ENCODE results near the gene INSYN1. TPM values are rescaled to one million over a fixed set of nuclear protein-coding genes. Genes with fewer than 3 reads are reported as not detected.

The INSYN1 gene
- polyA plus RNA-seq, 4 donors, result 15.3 to 27.3 (median 21.1) TPM

GRCh38 chr15:73695773-73696640, 57.1 kb downstream of the INSYN1 start:
- no peak for DNase-seq (ENCODE audit: low read depth in 4 of 4, low spot score in 3 of 4)

DNA sequence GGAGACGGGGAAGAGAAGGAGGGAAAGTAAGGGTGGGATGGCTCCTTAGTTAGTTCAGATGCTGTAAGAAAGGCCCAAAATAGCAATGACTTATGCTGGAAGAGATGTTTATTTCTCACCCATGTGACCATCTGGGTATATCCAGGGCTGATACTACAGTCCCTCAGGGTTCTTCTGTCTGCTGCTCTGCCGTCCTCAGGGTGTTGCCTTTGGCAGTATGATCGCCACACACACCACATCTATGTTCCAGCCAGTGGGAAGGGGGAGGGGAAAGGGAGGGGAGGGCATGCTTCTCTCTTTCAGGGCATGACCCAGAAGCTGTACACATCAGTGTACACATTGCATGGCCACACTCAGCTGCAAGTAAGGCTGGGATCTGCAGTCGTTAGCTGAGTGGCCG, 58.7 kb downstream of the INSYN1 start:
- DNase-seq (ENCODE audit: low read depth in 4 of 4, low spot score in 3 of 4), result no peak

- DNase-seq (ENCODE audit: low read depth in 4 of 4, low spot score in 3 of 4), result no peak
Measured at GRCh38 chr15:73691396-73691795, 61.8 kb downstream of the INSYN1 start.

DNA sequence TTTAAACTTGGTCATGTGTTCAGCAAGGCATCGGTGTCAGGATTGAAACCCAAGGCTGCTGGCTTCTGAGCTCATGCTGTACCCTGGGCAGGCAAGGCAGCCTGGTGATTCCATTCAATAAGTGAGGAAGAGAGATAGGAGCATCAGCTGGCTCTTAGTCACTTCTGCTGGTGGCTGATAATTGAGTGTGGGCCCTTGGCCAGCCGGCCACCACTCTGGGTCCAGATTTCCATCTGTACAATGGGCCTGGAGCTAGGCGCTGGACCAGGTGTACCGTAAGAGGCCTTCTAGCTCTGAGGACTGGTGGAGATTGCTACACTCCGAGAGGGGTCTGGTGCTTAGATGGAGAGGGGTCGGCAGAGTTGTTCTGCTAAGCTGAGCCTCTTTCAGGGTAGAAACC, 64.7 kb downstream of the INSYN1 start:
- no peak for DNase-seq (ENCODE audit: low read depth in 4 of 4, low spot score in 3 of 4)

- no peak for DNase-seq (ENCODE audit: low read depth in 4 of 4, low spot score in 3 of 4)
Measured at GRCh38 chr15:73687351-73687750, 65.8 kb downstream of the INSYN1 start.

DNA sequence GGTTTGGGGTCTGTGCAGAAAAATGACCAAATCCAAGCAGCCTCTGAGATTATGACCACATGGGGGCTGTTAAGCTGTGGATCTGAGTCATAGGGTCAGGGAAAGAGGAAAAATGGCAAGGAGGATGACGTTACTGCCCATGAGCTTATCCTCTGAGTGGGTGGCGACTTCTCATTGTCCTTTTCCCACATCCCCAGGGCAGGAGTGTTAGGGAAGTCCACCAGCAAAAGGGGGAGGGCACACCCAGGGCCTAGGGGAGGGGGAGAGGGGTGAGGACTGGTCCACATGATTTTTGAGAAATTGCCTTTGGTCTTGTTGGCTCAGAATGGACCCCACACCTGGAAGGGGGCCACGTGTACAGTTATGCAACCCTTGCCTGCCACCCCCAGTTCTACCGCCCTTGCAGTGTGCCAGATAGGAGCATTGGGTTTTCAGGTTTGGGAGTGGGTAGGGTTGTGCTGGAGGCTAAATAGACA, 66.3 kb downstream of the INSYN1 start:
- no peak for DNase-seq (ENCODE audit: low read depth in 4 of 4, low spot score in 3 of 4)

- DNase-seq (ENCODE audit: low read depth in 4 of 4, low spot score in 3 of 4), result no peak
Measured at GRCh38 chr15:73685981-73686380, 67.2 kb downstream of the INSYN1 start.

Other genes starting within 250 kb of the INSYN1 start
- gene NPTN, start 120.0 kb downstream of the INSYN1 start, polyA plus RNA-seq (ENCODE audit: insufficient read length in 4 of 4), result 100 to 1,000 TPM; 170 to 208 (median 192) TPM
- gene CD276, start 69.0 kb downstream of the INSYN1 start, polyA plus RNA-seq (ENCODE audit: insufficient read length in 4 of 4), result 100 to 1,000 TPM; 161 to 260 (median 170) TPM
- not detected for gene TBC1D21, start 120.2 kb upstream of the INSYN1 start, polyA plus RNA-seq (ENCODE audit: insufficient read length in 4 of 4)
- 10 to 100 TPM; 75.0 to 83.8 (median 81.9) TPM for gene LOXL1, start 173.1 kb upstream of the INSYN1 start, polyA plus RNA-seq (ENCODE audit: insufficient read length in 4 of 4)
- 10 to 100 TPM; 11.6 to 14.9 (median 12.7) TPM for gene STOML1, start 238.9 kb upstream of the INSYN1 start, polyA plus RNA-seq (ENCODE audit: insufficient read length in 4 of 4)
- gene PML, start 241.4 kb upstream of the INSYN1 start, polyA plus RNA-seq (ENCODE audit: insufficient read length in 4 of 4), result 10 to 100 TPM; 25.8 to 40.1 (median 33.3) TPM

All from left renal pelvis (tissue), 4 donors.